HG03354 (cell line): Measurements from ENCODE around the gene TNFRSF18.

Experiments
- ATAC-seq: cut with Tn5 transposase; IDR thresholded peaks from one replicate; pipeline ENCODE4 v1.9.1; 2021; ENCODE audit warnings: mild to moderate bottlenecking; ENCODE audit not compliant: unreplicated experiment, poor library complexity, severe bottlenecking

Gene TNFRSF18

GRCh38 chr1:1240822-1241587, 34.6 kb upstream of the TNFRSF18 start:
- no peak for ATAC-seq

- no peak for ATAC-seq
These were observed 33.9 kb upstream of the TNFRSF18 start for GRCh38 chr1:1240348-1240732.

- ATAC-seq: no peak
These were observed 33.4 kb upstream of the TNFRSF18 start for GRCh38 chr1:1239614-1240347.

GRCh38 chr1:1239227-1239613, 32.8 kb upstream of the TNFRSF18 start:
- ATAC-seq: no peak

GRCh38 chr1:1238702-1239178, 32.3 kb upstream of the TNFRSF18 start:
- ATAC-seq: no peak

- ATAC-seq: no peak
These were observed 31.7 kb upstream of the TNFRSF18 start for GRCh38 chr1:1237874-1238701.

GRCh38 chr1:1236945-1237873, 30.8 kb upstream of the TNFRSF18 start:
- no peak for ATAC-seq

- ATAC-seq: no peak
These were observed 29.9 kb upstream of the TNFRSF18 start for GRCh38 chr1:1236176-1236763.

GRCh38 chr1:1235016-1235744, 28.8 kb upstream of the TNFRSF18 start:
- ATAC-seq: no peak

- ATAC-seq: no peak
These were observed 27.9 kb upstream of the TNFRSF18 start for GRCh38 chr1:1234180-1234808.

- ATAC-seq: no peak
These were observed 27.1 kb upstream of the TNFRSF18 start for GRCh38 chr1:1233567-1233892.

- no peak for ATAC-seq
These were observed 26.6 kb upstream of the TNFRSF18 start for GRCh38 chr1:1232796-1233566.

- ATAC-seq: peak; percentile 13
These were observed 25.9 kb upstream of the TNFRSF18 start, which contains the start of gene B3GALT6 for GRCh38 chr1:1232208-1232795. TSS of gene B3GALT6 (plus strand) at chr1:1232237. CDS start at chr1:1232279, 42 bp downstream.

GRCh38 chr1:1231400-1232207, 25.2 kb upstream of the TNFRSF18 start, which contains the start of gene SDF4:
TSS of gene SDF4 (minus strand) at chr1:1232001. CDS start at chr1:1228772, 3,229 bp downstream.
- ATAC-seq: peak; percentile 93

GRCh38 chr1:1230656-1231399, 24.4 kb upstream of the TNFRSF18 start:
- no peak for ATAC-seq
